Activated CD8-positive, alpha-beta T cell treated with anti-CD3 and anti-CD28 coated beads, Interleukin-2, amount 10 ng/mL, durations not matched to agents 7 days and 5 days (primary cell): ENCODE results near the gene SUFU. TPM values are rescaled to one million over a fixed set of nuclear protein-coding genes. Genes with fewer than 3 reads are reported as not detected.
A peak's percentile ranks its signal among the peaks of the same experiment; 100 is the strongest.
"Not testable (repeated sequence)": the region's sequence is repeated elsewhere in the genome, so short reads cannot be mapped to it uniquely, and the experiment has no call there.

Experiments
- ATAC-seq: fragments of 150-1000 bp; cut with Tn5 transposase; one replicate; pipeline ENCODE4 v1.10.0; 2021; ENCODE audit warnings: moderate library complexity
- CTCF ChIA-PET: fragments of 350-600 bp; sonication (Branson Sonifier 250); formaldehyde crosslinking; loops from one replicate; lab custom pipeline; 2021; ENCODE audit warnings: antibody characterized with exemption; lab: Charles Lee
- POLR2A ChIA-PET: fragments of 350-600 bp; sonication (Branson Sonifier 250); formaldehyde crosslinking; loops from one replicate; lab custom pipeline; 2021; ENCODE audit warnings: antibody characterized with exemption; lab: Charles Lee
- DNase-seq: peaks from one replicate; pipeline ENCODE4 v3.0.0-alpha.2; 2020
- H3K27ac Mint-ChIP-seq: one replicate; pipeline ENCODE4 v1.8.0; 2021; ENCODE audit warnings: mild to moderate bottlenecking, mixed read lengths
- H3K27me3 Mint-ChIP-seq: one replicate; pipeline ENCODE4 v1.8.0; 2021; ENCODE audit warnings: low read depth, mixed read lengths
- H3K36me3 Mint-ChIP-seq: one replicate; pipeline ENCODE4 v1.8.0; 2021; ENCODE audit warnings: low read depth, mixed read lengths
- H3K4me1 Mint-ChIP-seq: one replicate; pipeline ENCODE4 v1.8.0; 2021; ENCODE audit warnings: low read depth, mixed read lengths
- H3K4me3 Mint-ChIP-seq: one replicate; pipeline ENCODE4 v1.8.0; 2021; ENCODE audit warnings: mild to moderate bottlenecking, mixed read lengths
- H3K9me3 Mint-ChIP-seq: one replicate; pipeline ENCODE4 v1.8.0; 2022; ENCODE audit warnings: mixed read lengths; ENCODE audit not compliant: insufficient read depth
- total RNA-seq, 2 experiments: library from RNA; stranded (reverse); gene quantifications; one replicate each; pipeline ENCODE4 v1.2.3, GENCODE V29; 2021

The SUFU gene
- 10 to 100 TPM; 10.6 to 12.0 TPM for total RNA-seq

- Mint-ChIP-seq H3K36me3 (peaks cover 26% of the 10 kb centered on the region), H3K27me3 (no peaks in the 10 kb centered on the region), H3K9me3 (no peaks in the 10 kb centered on the region), H3K27ac (peak within 1 kb of the TSS; percentile 83), H3K4me3 (no peak within 1 kb of the TSS), H3K4me1 (peaks cover 29% of the 10 kb centered on the region)
- ATAC-seq (peak; percentile 74), DNase-seq (peak; percentile 99)
- ChIA-PET POLR2A (interaction anchor here (0.6 to 2.0 kb wide), 9 partner anchors 70 to 148 kb away, joined by 3 to 9 read pairs (median 4); partner anchors contain the start of genes CUEDC2 and FBXL15), CTCF (interaction anchor here (0.6 to 7.9 kb wide), 46 partner anchors 8 to 669 kb away, joined by 3 to 142 read pairs (median 4); partner anchors contain the start of genes ARL3, C10orf95, CUEDC2 and NFKB2)
These were observed at the start of gene SUFU for GRCh38 chr10:102503264-102504178. Gene SUFU (plus strand): TSS chr10:102503972. CDS start chr10:102504153, 181 bp downstream.

- CTCF ChIA-PET, ATAC-seq, POLR2A ChIA-PET, H3K9me3 Mint-ChIP-seq, H3K4me3 Mint-ChIP-seq, H3K27me3 Mint-ChIP-seq, DNase-seq: not testable (repeated sequence)
- Mint-ChIP-seq H3K27ac (peak overlapping the region; percentile 43), H3K4me1 (peaks cover 38% of the 10 kb centered on the region), H3K36me3 (peaks cover 28% of the 10 kb centered on the region)
These were observed 48.9 kb upstream of the SUFU start for GRCh38 chr10:102454662-102455487.

GRCh38 chr10:102455893-102456471 lies 47.8 kb upstream of the SUFU start:
- no peak for ATAC-seq
- H3K4me1 Mint-ChIP-seq, result peaks cover 46% of the 10 kb centered on the region
- no peaks in the 10 kb centered on the region for H3K9me3 Mint-ChIP-seq
- no peak overlapping the region for H3K4me3 Mint-ChIP-seq
- H3K27me3 Mint-ChIP-seq, result no peaks in the 10 kb centered on the region
- no peak for DNase-seq
- peaks cover 28% of the 10 kb centered on the region for H3K36me3 Mint-ChIP-seq
- H3K27ac Mint-ChIP-seq, result no peak overlapping the region
- ChIA-PET CTCF (interaction anchor here (1.4 kb wide), 1 partner anchor 23 kb away, joined by 5 read pairs; no protein-coding TSS in a partner anchor), POLR2A (no interaction called here)

DNA sequence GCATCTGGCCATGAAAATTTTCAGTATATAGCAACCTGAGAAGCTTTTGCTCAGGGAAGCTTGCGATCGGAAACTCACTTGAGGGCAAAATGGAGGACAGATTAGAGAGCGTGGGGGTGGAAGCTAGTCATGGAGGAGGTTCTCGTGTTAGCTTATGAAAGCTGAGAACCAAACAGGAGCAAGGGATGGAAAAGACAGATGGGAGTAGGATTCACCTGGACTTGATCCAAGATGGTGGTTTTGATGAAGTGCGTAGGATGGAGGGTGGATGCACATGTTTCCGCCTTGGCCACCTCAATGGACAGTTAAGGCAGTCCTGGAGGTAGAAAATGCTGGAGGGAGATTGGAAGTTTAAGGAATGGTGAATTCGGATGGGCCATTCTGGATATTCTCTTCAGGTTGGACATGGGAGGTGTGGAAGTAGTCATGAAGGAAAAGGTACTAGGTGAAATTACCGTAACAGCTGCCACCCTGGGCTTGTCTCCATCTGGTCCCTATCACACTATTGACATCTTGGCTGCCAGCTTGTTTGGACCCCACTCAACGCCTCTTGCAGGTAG lies 46.1 kb upstream of the SUFU start:
- DNase-seq, result no peak
- no peak for ATAC-seq
- H3K27me3 Mint-ChIP-seq, result no peaks in the 10 kb centered on the region
- H3K9me3 Mint-ChIP-seq, result no peaks in the 10 kb centered on the region
- H3K36me3 Mint-ChIP-seq, result peaks cover 22% of the 10 kb centered on the region
- no peak overlapping the region for H3K27ac Mint-ChIP-seq
- CTCF ChIA-PET, result interaction anchor here (0.6 to 1.4 kb wide), 2 partner anchors 21 to 378 kb away, joined by 4 to 5 read pairs; no protein-coding TSS in a partner anchor
- no peak overlapping the region for H3K4me3 Mint-ChIP-seq
- POLR2A ChIA-PET, result interaction anchor here (0.6 kb wide), 1 partner anchor 202 kb away, joined by 3 read pairs; no protein-coding TSS in a partner anchor
- H3K4me1 Mint-ChIP-seq, result peaks cover 48% of the 10 kb centered on the region

GRCh38 chr10:102458656-102459055 lies 45.1 kb upstream of the SUFU start:
- ChIA-PET POLR2A (no interaction called here), CTCF (no interaction called here)
- no peak for ATAC-seq
- Mint-ChIP-seq H3K27ac (no peak overlapping the region), H3K4me3 (no peak overlapping the region), H3K36me3 (peaks cover 16% of the 10 kb centered on the region), H3K9me3 (no peaks in the 10 kb centered on the region), H3K27me3 (no peaks in the 10 kb centered on the region), H3K4me1 (peaks cover 46% of the 10 kb centered on the region)
- DNase-seq, result no peak

- DNase-seq (peak; percentile 34), ATAC-seq (peak; percentile 28)
- ChIA-PET POLR2A (interaction anchor here (0.6 to 2.7 kb wide), 7 partner anchors 10 to 65 kb away, joined by 3 to 25 read pairs (median 4); partner anchors contain the start of genes C10orf95, CUEDC2 and NFKB2), CTCF (interaction anchor here (0.9 to 4.3 kb wide), 12 partner anchors 9 to 291 kb away, joined by 3 to 25 read pairs (median 6); partner anchors contain the start of genes ACTR1A, C10orf95 and FBXL15)
- Mint-ChIP-seq H3K36me3 (peaks cover 8% of the 10 kb centered on the region), H3K27me3 (no peaks in the 10 kb centered on the region), H3K27ac (peak overlapping the region; percentile 79), H3K9me3 (no peaks in the 10 kb centered on the region), H3K4me3 (peak overlapping the region; percentile 90), H3K4me1 (peaks cover 32% of the 10 kb centered on the region)
These were observed 43.0 kb upstream of the SUFU start for GRCh38 chr10:102460836-102461186.

DNA sequence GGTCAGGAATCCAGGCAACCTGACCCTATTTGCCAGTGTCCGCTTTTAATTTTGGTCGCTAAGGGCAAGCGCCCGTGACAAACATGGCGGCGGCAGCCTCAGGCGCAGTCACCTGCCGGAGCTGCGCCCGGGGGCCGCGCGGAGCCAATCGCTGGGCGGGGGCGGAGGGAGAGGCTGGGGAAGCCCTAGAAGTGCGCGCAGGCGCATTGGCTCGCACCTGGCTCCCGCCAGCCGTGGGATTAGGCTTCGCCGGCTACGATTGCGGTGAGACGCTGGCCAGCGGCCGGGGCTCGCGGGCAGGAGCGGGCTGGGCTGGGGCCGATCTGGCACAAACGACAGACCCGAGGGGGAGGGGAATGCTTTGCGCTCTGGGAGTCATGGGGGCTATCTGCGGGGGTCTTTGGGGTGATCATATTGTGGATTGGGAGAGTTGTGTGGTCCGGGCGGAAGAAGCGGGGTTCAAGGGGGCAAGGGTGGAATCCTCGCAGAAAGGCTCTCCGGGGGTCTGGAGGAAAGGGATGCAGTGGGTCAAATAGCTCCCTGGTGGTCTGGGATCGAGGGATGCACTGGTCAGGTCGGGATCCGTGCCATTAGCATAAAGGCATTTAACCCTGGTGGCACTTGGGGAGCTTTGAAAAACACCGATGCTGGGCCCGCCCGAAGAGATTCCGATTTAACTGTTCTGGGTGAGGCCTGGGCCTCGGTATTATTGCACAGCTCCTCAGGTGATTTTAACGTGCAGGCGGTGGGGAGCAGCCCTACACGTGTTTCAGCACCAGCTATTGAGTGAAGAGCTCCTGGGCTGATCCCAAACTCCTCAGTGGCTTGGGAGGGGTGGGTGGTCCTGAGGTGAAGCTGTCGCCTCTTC lies 42.4 kb upstream of the SUFU start:
- Mint-ChIP-seq H3K4me3 (peak overlapping the region; percentile 90), H3K9me3 (no peaks in the 10 kb centered on the region), H3K27ac (peak overlapping the region; percentile 79), H3K27me3 (no peaks in the 10 kb centered on the region), H3K4me1 (peaks cover 32% of the 10 kb centered on the region), H3K36me3 (peaks cover 2% of the 10 kb centered on the region)
- POLR2A ChIA-PET, result interaction anchor here (0.6 to 2.7 kb wide), 12 partner anchors 8 to 68 kb away, joined by 3 to 25 read pairs (median 5); partner anchors contain the start of genes C10orf95, CUEDC2, FBXL15 and NFKB2
- DNase-seq, result peak; percentile 94
- CTCF ChIA-PET, result interaction anchor here (0.9 to 4.3 kb wide), 17 partner anchors 9 to 309 kb away, joined by 3 to 25 read pairs (median 4); partner anchors contain the start of genes ACTR1A, C10orf95, CUEDC2 and FBXL15
- ATAC-seq, result peak; percentile 97

DNA sequence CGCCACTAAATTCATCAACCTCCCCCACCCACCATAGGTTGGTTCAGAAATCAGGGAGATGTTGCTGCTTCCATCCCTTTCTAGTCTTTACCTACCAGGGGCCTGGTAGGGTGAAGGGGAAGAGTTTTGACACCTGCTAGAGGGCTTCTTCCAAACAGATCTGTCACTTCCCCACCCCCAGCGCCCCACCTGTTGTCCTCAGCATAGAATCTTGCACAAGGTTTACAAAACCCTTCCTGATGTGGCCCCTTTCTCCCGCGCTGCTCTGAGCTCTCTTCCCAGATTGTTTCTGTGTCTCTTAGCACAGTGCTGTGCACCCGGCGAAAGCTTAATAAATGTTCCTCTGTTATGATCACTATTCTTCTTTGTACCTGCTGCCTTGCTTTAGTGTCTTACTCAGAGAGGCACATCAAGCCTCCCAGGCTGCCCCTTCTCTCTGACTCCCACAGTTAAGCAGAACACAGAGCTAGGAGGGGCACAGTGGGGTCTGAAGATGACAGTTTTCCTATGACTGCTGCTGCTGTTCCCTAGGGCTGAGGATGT lies 41.2 kb upstream of the SUFU start:
- H3K4me1 Mint-ChIP-seq, result peaks cover 32% of the 10 kb centered on the region
- ChIA-PET POLR2A (interaction anchor here (1.2 to 2.7 kb wide), 7 partner anchors 9 to 69 kb away, joined by 3 to 25 read pairs (median 9); partner anchors contain the start of genes C10orf95 and FBXL15), CTCF (interaction anchor here (0.9 to 4.3 kb wide), 13 partner anchors 11 to 232 kb away, joined by 3 to 25 read pairs (median 6); partner anchors contain the start of genes C10orf95, CUEDC2 and SUFU)
- ATAC-seq (no peak), DNase-seq (no peak)
- no peak overlapping the region for H3K27ac Mint-ChIP-seq
- peak overlapping the region; percentile 90 for H3K4me3 Mint-ChIP-seq
- peaks cover 2% of the 10 kb centered on the region for H3K36me3 Mint-ChIP-seq
- H3K9me3 Mint-ChIP-seq, result no peaks in the 10 kb centered on the region
- no peaks in the 10 kb centered on the region for H3K27me3 Mint-ChIP-seq

DNA sequence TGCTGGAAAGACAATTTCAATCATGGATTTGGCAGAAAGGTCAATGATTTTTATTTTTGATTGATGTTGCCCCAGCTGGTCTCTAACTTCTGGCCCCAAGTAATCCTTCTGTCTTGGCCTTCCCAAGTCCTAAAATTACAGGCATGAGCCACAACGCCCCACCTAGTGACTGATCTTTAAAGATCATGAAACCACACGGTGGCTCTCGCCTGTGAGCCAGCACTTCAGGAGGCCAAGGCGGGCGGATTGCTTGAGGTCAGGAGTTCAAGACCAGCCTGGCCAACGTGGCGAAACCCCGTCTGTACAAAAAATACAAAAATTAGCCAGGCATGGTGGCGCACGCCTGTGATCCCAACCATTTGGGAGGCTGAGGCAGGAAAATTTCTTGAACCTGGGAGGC lies 39.8 kb upstream of the SUFU start:
- ATAC-seq, result no peak
- Mint-ChIP-seq H3K9me3 (no peaks in the 10 kb centered on the region), H3K27ac (no peak overlapping the region), H3K36me3 (peaks cover 2% of the 10 kb centered on the region), H3K27me3 (no peaks in the 10 kb centered on the region), H3K4me1 (peaks cover 35% of the 10 kb centered on the region), H3K4me3 (no peak overlapping the region)
- ChIA-PET CTCF (interaction anchor here (1.0 to 4.3 kb wide), 5 partner anchors 12 to 233 kb away, joined by 3 to 25 read pairs (median 7); partner anchors contain the start of genes C10orf95 and SUFU), POLR2A (interaction anchor here (1.2 to 2.7 kb wide), 3 partner anchors 10 to 14 kb away, joined by 3 to 10 read pairs (median 5); no protein-coding TSS in a partner anchor)
- DNase-seq, result no peak
